Breast epithelium (tissue), 3 donors: ENCODE data around the gene ILK.

Experiments used
- POLR2A ChIP-seq: fragments of 450-650 bp; IDR thresholded peaks from one replicate; pipeline ENCODE4 v1.6.1; 2016; ENCODE audit warnings: antibody characterized with exemption, mild to moderate bottlenecking, moderate library complexity
- POLR2AphosphoS5 ChIP-seq, 3 donors: sonication (generic); formaldehyde crosslinking; IDR thresholded peaks; one replicate each; pipeline ENCODE4 v1.6.1; 2017; ENCODE audit warnings: antibody characterized with exemption in 3 of 3

GRCh38 chr11:6576471-6577373 lies 26.9 kb upstream of the ILK start:
- TF ChIP-seq POLR2A (no peak), POLR2AphosphoS5 (IDR thresholded peaks at IDR 0.05) (no peak)
